ENCODE results near the gene ADAMTS12. TPM values are rescaled to one million over a fixed set of nuclear protein-coding genes. Genes with fewer than 3 reads are reported as not detected.

Gene ADAMTS12, protein sequence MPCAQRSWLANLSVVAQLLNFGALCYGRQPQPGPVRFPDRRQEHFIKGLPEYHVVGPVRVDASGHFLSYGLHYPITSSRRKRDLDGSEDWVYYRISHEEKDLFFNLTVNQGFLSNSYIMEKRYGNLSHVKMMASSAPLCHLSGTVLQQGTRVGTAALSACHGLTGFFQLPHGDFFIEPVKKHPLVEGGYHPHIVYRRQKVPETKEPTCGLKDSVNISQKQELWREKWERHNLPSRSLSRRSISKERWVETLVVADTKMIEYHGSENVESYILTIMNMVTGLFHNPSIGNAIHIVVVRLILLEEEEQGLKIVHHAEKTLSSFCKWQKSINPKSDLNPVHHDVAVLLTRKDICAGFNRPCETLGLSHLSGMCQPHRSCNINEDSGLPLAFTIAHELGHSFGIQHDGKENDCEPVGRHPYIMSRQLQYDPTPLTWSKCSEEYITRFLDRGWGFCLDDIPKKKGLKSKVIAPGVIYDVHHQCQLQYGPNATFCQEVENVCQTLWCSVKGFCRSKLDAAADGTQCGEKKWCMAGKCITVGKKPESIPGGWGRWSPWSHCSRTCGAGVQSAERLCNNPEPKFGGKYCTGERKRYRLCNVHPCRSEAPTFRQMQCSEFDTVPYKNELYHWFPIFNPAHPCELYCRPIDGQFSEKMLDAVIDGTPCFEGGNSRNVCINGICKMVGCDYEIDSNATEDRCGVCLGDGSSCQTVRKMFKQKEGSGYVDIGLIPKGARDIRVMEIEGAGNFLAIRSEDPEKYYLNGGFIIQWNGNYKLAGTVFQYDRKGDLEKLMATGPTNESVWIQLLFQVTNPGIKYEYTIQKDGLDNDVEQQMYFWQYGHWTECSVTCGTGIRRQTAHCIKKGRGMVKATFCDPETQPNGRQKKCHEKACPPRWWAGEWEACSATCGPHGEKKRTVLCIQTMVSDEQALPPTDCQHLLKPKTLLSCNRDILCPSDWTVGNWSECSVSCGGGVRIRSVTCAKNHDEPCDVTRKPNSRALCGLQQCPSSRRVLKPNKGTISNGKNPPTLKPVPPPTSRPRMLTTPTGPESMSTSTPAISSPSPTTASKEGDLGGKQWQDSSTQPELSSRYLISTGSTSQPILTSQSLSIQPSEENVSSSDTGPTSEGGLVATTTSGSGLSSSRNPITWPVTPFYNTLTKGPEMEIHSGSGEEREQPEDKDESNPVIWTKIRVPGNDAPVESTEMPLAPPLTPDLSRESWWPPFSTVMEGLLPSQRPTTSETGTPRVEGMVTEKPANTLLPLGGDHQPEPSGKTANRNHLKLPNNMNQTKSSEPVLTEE (N-terminal part only)
- polyA plus RNA-seq (ENCODE audit: insufficient read length in 4 of 4): 10 to 100 TPM; 14.6 to 17.2 (median 16.6) TPM

DNA sequence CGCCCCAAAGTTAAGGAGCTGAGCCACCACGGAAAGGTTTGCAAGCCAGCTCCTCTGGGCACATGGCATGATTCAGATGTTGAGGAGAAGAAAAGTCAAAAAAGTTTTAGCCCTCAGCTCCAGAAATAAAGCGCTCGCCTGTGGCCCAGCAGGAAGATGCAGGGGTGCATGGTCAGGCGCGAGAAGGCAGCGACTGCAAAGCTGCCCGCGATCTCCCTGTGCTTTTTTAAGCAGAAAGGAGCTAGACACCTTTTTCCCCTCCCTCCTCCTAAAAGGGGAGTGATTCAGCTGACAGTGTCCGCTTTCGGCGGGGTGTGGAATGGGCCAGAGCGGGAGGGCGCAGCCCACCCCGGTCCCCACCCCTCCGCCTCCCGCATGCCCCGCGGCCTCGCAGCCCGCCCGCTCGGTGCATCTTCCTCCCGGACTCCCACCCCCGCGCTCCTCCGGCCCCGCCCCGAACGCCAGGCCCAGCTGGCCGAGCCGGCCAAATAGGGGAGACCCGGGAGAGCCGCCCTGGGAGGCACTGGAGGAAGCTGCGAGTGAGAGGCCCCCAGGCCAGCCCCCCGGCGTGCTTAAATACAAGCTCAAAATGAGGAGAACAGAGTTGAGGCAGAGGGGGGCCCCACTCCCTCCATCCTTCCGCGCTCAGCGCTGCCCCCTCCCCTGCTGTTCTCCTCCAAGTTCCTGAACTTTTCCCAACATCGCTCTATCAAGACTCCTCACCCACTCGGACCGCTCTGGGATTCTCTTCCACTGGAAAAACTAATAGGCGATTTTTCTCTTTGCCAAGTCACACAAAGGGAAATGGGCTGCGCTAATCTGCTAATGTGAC, at the start of gene ADAMTS12:
Gene ADAMTS12 (minus strand): TSS at position 203 of the 832 bp plus-strand sequence. CDS start 134 bp downstream, at position 69.
- DNase-seq (ENCODE audit: low read depth in 4 of 4, low spot score in 2 of 4): peak in 2 of 4 donors; percentile 26 to 58

DNA sequence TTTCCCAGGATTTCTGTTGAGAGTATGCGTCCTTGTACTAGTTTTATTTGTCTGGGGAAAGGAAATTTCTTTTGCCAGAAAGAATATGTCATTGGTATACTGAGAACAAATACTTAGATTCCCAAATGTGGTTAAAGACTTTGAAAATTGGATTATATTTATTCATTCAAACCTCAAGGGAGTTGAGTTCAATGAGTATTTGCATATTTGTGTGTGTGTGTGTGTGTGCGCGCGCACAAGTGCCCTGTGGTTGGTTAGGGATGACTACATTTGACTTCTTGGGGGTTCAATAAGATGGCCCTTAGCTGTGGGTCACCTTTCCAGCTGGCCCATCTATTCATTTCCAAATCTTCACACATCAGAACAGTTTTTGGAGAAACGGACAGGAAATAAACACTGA, 49.3 kb upstream of the ADAMTS12 start:
- DNase-seq (ENCODE audit: low read depth in 4 of 4, low spot score in 2 of 4): no peak

DNA sequence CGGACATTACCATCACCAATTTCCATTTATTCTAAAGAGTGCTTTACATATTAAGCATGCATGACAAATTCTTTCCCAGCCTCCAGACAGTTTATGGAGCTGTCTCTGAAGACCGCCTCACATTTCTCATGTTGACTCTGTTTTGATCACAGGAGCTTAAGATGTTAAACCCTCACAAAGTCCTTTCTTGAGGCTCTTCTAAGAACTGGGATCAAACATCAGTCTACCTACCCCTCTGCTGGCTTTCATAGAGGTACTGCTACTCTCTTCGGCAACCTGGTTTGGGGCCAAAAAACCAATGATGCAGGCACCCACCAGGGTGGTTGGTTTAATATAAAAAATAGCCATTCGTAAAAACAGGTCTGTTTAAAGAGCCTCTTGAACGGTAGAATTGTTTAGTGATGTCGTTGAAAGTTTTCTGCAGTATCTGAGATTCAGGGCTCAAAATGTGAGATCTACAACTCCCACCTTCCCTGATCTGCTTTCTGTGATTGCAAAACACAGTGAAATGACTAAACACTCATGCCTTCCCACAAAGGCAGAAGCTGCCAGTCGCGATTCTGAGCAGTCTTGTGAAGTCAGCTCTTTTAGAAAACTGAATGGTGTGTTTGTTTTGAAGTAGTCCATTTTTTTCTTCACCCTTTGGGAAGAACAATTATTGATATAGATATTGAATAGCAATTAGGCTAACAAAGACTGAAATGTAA, 47.9 kb upstream of the ADAMTS12 start:
- DNase-seq (ENCODE audit: low read depth in 4 of 4, low spot score in 2 of 4): no peak

DNA sequence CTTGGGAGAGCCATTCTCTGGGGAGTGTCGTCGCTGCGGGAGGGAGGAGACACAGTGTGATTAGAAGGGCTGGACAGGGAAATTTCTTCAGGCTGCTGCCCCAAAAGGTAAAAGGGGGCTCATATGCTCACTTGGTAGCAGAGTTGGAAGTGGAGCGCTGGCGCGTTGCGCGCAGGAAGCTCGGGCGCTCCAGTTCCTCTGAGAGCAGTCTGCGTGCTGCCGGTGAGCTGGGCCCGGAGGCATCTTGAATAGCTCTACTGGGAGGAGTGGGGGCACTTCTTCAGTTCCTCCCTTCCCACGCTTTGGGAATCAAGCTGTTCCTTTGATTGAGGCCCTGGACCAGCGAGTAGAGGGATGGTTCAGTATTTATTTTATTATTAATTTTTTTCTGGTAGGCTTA, 47.1 kb upstream of the ADAMTS12 start:
- no peak for DNase-seq (ENCODE audit: low read depth in 4 of 4, low spot score in 2 of 4)

DNA sequence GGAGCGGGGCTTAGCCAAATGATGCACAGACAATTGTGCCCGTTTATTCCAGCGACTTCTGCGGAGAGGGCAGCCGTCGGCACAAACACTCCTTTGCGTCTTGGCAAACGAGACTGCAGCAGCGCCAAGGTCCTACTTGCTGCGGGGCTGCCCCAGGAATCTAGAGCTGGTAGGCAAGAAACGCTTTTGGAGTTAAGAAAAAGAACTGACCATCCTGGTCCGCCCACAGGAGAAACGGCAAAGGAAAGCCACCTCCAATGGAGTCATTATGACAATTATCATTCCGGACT, 46.7 kb upstream of the ADAMTS12 start:
- DNase-seq (ENCODE audit: low read depth in 4 of 4, low spot score in 2 of 4): no peak

DNA sequence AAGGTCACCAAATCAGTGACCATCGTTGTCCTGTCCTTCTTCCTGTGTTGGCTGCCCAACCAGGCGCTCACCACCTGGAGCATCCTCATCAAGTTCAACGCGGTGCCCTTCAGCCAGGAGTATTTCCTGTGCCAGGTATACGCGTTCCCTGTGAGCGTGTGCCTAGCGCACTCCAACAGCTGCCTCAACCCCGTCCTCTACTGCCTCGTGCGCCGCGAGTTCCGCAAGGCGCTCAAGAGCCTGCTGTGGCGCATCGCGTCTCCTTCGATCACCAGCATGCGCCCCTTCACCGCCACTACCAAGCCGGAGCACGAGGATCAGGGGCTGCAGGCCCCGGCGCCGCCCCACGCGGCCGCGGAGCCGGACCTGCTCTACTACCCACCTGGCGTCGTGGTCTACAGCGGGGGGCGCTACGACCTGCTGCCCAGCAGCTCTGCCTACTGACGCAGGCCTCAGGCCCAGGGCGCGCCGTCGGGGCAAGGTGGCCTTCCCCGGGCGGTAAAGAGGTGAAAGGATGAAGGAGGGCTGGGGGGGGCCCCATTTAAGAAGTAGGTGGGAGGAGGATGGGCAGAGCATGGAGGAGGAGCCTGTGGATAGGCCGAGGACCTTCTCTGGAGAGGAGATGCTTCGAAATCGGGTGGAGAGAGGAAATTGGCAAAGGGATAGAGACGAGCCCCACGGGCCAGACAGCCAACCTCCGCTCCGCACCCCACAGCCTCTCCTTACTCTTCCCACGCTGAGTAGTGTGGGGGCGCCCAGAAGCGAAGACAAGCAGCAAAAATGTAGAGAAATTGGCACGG, 46.1 kb upstream of the ADAMTS12 start:
- no peak for DNase-seq (ENCODE audit: low read depth in 4 of 4, low spot score in 2 of 4)

DNA sequence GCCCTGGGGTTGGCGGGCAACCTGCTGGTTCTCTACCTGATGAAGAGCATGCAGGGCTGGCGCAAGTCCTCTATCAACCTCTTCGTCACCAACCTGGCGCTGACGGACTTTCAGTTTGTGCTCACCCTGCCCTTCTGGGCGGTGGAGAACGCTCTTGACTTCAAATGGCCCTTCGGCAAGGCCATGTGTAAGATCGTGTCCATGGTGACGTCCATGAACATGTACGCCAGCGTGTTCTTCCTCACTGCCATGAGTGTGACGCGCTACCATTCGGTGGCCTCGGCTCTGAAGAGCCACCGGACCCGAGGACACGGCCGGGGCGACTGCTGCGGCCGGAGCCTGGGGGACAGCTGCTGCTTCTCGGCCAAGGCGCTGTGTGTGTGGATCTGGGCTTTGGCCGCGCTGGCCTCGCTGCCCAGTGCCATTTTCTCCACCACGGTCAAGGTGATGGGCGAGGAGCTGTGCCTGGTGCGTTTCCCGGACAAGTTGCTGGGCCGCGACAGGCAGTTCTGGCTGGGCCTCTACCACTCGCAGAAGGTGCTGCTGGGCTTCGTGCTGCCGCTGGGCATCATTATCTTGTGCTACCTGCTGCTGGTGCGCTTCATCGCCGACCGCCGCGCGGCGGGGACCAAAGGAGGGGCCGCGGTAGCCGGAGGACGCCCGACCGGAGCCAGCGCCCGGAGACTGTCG, 45.4 kb upstream of the ADAMTS12 start:
- DNase-seq (ENCODE audit: low read depth in 4 of 4, low spot score in 2 of 4): no peak

DNA sequence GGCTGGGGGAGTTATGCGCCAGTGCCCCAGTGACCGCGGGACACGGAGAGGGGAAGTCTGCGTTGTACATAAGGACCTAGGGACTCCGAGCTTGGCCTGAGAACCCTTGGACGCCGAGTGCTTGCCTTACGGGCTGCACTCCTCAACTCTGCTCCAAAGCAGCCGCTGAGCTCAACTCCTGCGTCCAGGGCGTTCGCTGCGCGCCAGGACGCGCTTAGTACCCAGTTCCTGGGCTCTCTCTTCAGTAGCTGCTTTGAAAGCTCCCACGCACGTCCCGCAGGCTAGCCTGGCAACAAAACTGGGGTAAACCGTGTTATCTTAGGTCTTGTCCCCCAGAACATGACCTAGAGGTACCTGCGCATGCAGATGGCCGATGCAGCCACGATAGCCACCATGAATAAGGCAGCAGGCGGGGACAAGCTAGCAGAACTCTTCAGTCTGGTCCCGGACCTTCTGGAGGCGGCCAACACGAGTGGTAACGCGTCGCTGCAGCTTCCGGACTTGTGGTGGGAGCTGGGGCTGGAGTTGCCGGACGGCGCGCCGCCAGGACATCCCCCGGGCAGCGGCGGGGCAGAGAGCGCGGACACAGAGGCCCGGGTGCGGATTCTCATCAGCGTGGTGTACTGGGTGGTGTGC, 44.7 kb upstream of the ADAMTS12 start, which contains the start of gene RXFP3:
Gene RXFP3 (plus strand): TSS at position 6 of the 636 bp plus-strand sequence. CDS start 355 bp downstream, at position 361.
- DNase-seq (ENCODE audit: low read depth in 4 of 4, low spot score in 2 of 4): peak in 1 of 4 donors; percentile 16

DNA sequence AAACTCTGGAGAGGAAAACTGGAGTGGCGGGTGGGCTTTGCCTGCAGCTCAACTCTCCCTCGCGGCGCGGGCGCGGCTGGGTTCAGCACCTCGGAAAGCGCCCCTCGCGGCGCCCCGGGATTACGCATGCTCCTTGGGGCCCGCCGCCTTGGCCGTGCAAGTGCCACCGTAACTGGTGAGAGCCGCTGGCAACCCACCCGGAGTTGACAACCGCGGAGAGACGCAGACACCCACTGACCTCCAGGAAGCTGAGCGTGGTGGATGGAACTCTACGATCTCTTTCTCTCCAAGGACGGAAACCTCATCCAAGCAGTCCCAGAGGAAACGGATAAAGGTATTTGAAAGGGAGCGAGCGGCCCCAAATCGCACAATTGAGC, 44.2 kb upstream of the ADAMTS12 start:
- DNase-seq (ENCODE audit: low read depth in 4 of 4, low spot score in 2 of 4): peak; percentile 48 to 63 (median 56)

DNA sequence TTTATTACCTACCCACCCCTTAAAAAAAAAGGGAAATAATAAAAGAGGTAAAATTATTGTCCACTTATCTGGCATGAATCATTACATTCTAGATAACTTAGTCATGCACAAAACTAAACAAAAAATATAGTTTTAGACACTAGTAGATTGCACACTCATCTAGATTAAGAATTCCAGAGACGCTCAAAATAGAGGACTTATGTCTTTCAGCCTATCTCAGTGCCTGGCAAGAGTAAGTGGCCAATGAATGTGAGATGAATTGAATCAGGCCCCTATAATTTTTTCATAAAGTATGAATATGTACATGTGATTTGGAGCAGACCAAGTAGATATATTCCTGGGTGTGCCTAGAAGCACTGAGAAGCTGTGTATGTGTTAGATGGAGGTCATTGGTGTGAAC, 42.4 kb upstream of the ADAMTS12 start:
- DNase-seq (ENCODE audit: low read depth in 4 of 4, low spot score in 2 of 4): no peak

DNA sequence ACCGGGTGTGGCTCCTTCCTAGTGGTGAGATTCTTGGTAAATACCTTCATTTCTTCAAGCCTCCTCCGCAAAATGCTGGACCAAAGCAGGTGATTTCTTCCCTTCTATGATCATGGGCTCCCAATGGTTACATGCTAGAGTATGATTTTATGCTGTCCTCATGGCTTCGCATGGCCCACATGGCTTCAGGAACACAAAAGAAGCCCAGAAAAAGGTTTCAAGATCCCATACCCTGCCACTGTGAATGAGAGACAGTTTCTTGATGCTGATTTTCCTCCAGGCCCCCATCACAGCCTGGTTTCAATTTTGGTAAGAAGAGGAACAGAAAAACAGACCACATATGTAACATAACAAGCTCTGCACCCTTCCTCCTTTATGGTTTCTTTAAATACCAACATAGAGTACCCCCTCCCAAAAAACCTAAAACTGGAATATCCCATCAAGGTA, 42.0 kb upstream of the ADAMTS12 start:
- DNase-seq (ENCODE audit: low read depth in 4 of 4, low spot score in 2 of 4): no peak

DNA sequence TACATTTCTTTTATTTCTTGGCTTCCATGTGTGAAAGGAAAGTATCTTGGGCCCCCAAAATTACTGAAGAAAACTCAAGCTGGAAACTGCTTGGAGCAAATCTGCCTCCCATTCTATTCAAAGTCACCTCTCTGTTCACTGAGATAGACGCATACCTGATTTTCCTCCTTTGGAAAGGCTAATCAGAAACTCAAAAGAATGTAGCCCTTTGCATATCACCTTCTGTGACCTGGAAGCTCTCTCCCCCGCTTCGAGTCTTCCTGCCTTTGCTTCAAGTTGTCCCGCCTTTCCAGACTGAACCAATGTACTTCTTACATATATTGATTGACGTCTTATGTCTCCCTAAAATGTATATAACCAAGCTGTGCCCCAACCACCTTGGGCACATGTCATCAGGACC, 39.3 kb upstream of the ADAMTS12 start:
- DNase-seq (ENCODE audit: low read depth in 4 of 4, low spot score in 2 of 4): no peak

DNA sequence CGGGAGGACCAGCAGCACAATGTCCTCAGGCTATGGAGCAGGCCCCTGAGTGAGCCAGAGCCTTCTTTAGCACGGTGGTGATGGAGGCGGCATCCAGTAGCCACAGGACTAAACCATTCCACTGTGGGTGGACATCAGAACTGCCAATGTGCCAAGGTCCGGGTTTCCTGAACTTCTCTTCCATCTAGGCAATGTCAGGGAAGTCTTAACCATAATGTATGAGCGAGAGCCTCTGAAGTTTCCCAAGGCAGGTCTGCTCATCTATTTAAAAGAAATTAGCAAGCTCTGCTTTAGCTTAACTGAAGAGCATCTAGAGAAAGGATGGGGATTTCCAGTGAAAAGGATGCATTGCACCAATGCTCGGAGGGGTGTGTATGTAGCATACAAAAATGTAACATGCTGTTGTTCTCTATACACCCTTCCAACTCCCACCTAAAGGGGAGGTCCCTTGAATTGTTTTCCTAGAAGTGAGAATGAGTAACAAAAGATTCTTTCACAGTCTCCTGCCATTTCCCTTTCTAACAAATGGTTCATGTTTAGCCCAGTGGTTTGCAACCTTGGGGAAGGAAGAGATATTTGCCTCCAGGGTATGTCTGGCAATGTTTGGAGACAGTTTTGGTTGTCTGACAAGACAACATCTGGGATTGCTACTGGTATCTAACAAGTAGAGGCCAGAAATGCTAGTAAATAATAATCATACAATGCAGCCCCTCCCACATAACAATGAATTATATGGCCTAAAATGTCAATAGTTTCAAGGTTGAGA, 38.3 kb upstream of the ADAMTS12 start:
- DNase-seq (ENCODE audit: low read depth in 4 of 4, low spot score in 2 of 4): no peak

DNA sequence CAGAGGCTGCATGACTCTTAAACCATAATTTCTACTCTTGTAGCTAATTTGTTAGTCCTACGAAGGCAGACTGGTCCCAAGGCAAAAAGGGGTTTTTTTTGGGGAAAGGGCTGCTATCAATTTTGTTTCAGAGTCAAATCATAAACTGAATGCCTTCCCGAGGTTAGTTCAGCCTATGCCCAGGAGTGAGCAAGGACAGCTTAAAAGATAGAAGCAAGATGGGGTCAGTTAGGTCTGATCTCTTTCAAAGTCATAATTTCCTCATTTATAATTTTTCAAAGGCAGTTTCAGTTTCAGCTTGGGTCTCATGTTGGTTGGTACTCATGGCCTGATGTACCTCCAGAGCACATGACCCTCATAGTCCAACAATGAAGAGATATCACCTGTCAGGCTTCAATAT, 36.5 kb upstream of the ADAMTS12 start:
- DNase-seq (ENCODE audit: low read depth in 4 of 4, low spot score in 2 of 4): no peak

DNA sequence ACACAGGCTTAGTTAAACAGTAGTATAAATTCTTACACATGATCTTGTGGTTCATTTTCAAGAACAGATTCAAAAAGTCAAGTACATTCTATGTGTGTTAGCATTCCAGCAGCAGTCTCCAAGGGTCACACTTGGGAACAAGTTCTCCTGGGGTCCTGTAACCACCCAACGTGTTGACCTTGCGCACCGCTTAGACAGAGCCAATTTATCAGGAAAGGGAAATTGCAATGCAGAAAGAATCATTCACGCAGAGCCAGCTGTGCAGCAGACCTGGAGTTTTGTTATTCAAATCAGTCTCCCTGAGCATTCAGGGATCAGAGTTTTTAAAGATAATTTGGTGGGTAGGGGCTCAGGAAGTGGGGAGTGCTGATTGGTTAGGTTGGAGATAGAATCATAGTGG, 35.9 kb upstream of the ADAMTS12 start:
- DNase-seq (ENCODE audit: low read depth in 4 of 4, low spot score in 2 of 4): no peak

DNA sequence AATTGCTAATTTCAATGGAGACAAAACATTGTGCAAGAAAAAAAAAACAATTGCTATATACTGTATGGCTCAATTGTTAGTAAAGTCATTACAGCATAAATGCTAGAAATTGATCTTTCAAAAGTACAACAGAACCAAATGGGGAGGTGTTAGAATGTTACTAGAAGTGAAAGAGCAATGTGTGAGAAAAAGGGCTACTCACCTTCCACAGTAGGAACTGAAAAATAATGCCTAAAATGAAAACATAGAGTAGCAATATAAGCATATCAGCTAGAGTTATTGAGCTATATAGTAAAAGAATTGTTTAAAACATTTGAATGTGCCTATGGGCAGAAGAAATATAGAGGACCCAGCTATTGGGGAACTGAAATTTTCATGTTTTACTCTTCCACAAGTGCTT, 33.5 kb upstream of the ADAMTS12 start:
- DNase-seq (ENCODE audit: low read depth in 4 of 4, low spot score in 2 of 4): no peak

DNA sequence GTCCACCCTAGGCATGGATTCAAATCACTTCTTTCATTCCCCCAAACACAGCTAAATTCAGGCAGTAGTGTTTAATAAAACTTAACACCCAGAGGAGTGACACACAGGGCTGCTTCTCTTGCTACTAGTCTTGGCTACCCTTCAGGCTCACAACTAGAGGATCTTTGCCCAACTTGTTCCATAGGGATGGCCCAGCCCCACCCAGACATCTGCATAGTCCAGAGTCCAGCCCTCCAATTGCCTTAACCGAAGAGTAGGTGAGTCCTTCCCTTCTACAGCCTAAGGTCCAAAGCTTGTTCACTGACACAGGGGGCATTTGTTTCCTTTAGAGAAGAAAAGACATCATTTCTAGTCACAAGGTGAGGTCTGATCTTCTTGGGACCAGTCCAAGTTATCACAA, 29.2 kb upstream of the ADAMTS12 start:
- DNase-seq (ENCODE audit: low read depth in 4 of 4, low spot score in 2 of 4): no peak

All from left renal cortex interstitium (tissue), 4 donors.